Measurements from ENCODE around the gene GPC1. TPM values are rescaled to one million over a fixed set of nuclear protein-coding genes. Genes with fewer than 3 reads are reported as not detected.

The GPC1 gene
- total RNA-seq, 1 donor from 2014 or later = 155 TPM

GRCh38 chr2:240440251-240440650, 4.8 kb downstream of the GPC1 start:
- H3K9me3 Mint-ChIP-seq (ENCODE audit: unreplicated experiment) = peaks cover 7% of the 10 kb centered on the region
- DNase-seq = no peak
- no peak for TF ChIP-seq CTCF (IDR thresholded peaks at IDR 0.05; ENCODE audit: partially characterized antibody, unreplicated experiment)
- H3K27ac Mint-ChIP-seq (ENCODE audit: unreplicated experiment) = no peak overlapping the region
- H3K36me3 Mint-ChIP-seq (ENCODE audit: unreplicated experiment) = no peaks in the 10 kb centered on the region
- no peaks in the 10 kb centered on the region for H3K27me3 Mint-ChIP-seq (ENCODE audit: unreplicated experiment)
- peaks cover 3% of the 10 kb centered on the region for H3K4me1 Mint-ChIP-seq (ENCODE audit: low read depth, unreplicated experiment)
- no peak overlapping the region for H3K4me3 Mint-ChIP-seq (ENCODE audit: unreplicated experiment)

- DNase-seq = no peak
- no peak for TF ChIP-seq CTCF (IDR thresholded peaks at IDR 0.05; ENCODE audit: partially characterized antibody, unreplicated experiment)
- Mint-ChIP-seq H3K36me3 (ENCODE audit: unreplicated experiment) (no peaks in the 10 kb centered on the region), H3K27me3 (ENCODE audit: unreplicated experiment) (peaks cover under 1% of the 10 kb centered on the region), H3K4me1 (ENCODE audit: low read depth, unreplicated experiment) (peaks cover 5% of the 10 kb centered on the region), H3K27ac (ENCODE audit: unreplicated experiment) (no peak overlapping the region), H3K9me3 (ENCODE audit: unreplicated experiment) (peaks cover 7% of the 10 kb centered on the region), H3K4me3 (ENCODE audit: unreplicated experiment) (no peak overlapping the region)
Measured at GRCh38 chr2:240440704-240441320, 5.3 kb downstream of the GPC1 start.

GRCh38 chr2:240441326-240441992, 6.0 kb downstream of the GPC1 start:
- TF ChIP-seq CTCF (IDR thresholded peaks at IDR 0.05; ENCODE audit: partially characterized antibody, unreplicated experiment) = no peak
- Mint-ChIP-seq H3K27ac (ENCODE audit: unreplicated experiment) (no peak overlapping the region), H3K36me3 (ENCODE audit: unreplicated experiment) (no peaks in the 10 kb centered on the region), H3K4me1 (ENCODE audit: low read depth, unreplicated experiment) (peaks cover 7% of the 10 kb centered on the region), H3K4me3 (ENCODE audit: unreplicated experiment) (no peak overlapping the region), H3K27me3 (ENCODE audit: unreplicated experiment) (peaks cover 1% of the 10 kb centered on the region), H3K9me3 (ENCODE audit: unreplicated experiment) (peaks cover 7% of the 10 kb centered on the region)
- peak; percentile 13 for DNase-seq

- peaks cover 1% of the 10 kb centered on the region for H3K27me3 Mint-ChIP-seq (ENCODE audit: unreplicated experiment)
- TF ChIP-seq CTCF (IDR thresholded peaks at IDR 0.05; ENCODE audit: partially characterized antibody, unreplicated experiment) = no peak
- no peaks in the 10 kb centered on the region for H3K36me3 Mint-ChIP-seq (ENCODE audit: unreplicated experiment)
- DNase-seq = peak; percentile 14
- H3K9me3 Mint-ChIP-seq (ENCODE audit: unreplicated experiment) = peaks cover 5% of the 10 kb centered on the region
- peaks cover 8% of the 10 kb centered on the region for H3K4me1 Mint-ChIP-seq (ENCODE audit: low read depth, unreplicated experiment)
- no peak overlapping the region for H3K27ac Mint-ChIP-seq (ENCODE audit: unreplicated experiment)
- H3K4me3 Mint-ChIP-seq (ENCODE audit: unreplicated experiment) = no peak overlapping the region
Measured at GRCh38 chr2:240441993-240442411, 6.5 kb downstream of the GPC1 start.
